Right ventricle myocardium superior (tissue), 1 donor: Measurements from ENCODE around the gene ECE1. TPM values are rescaled to one million over a fixed set of nuclear protein-coding genes. Genes with fewer than 3 reads are reported as not detected.
"Not testable (repeated sequence)": the region's sequence is repeated elsewhere in the genome, so short reads cannot be mapped to it uniquely, and the experiment has no call there.

Experiments
- ATAC-seq: fragments of 200-7000 bp; cut with Tn5 transposase; one replicate; pipeline ENCODE4 v1.9.1; 2020; ENCODE audit warnings: mild to moderate bottlenecking; ENCODE audit not compliant: poor library complexity
- DNase-seq: peaks from one replicate; pipeline ENCODE4 v3.0.0-alpha.2; 2020
- intact Hi-C: fragments of 100-400 bp; cut with DNase I; formaldehyde crosslinking; loops from one replicate; pipeline ENCODE4 v1.11.2; 2022
- total RNA-seq: library from RNA; stranded (reverse); fragmentation: NEBNext Ultra II Directional; extraction: Animal tissue kit (Norgen Biotek cat#: 25700); gene quantifications from one replicate; pipeline ENCODE4 v1.2.1, GENCODE V29; 2021
- donor health status: DM: no; HTN: yes; CAD: no; lungs with severe emphysema.

The ECE1 gene
- total RNA-seq, 1 donor from 2014 or later, result 45.3 TPM

- DNase-seq (peak; percentile 69), ATAC-seq (peak; percentile 44)
- intact Hi-C loops, result no loop called here
Measured at GRCh38 chr1:21297975-21298374, 7.7 kb upstream of the ECE1 start.

GRCh38 chr1:21296509-21297354 is 6.5 kb upstream of the ECE1 start:
- ATAC-seq (no peak), DNase-seq (no peak)
- intact Hi-C loops, result no loop called here

- DNase-seq, result no peak
- ATAC-seq, result no peak
- intact Hi-C loops, result no loop called here
Measured at GRCh38 chr1:21295545-21295944, 5.3 kb upstream of the ECE1 start.

- DNase-seq, result no peak
- no peak for ATAC-seq
- intact Hi-C loops, result no loop called here
Measured at GRCh38 chr1:21295002-21295401, 4.7 kb upstream of the ECE1 start.

GRCh38 chr1:21294266-21294989 is 4.2 kb upstream of the ECE1 start:
- ATAC-seq (peak; percentile 34), DNase-seq (peak; percentile 61)
- intact Hi-C loops, result no loop called here

- intact Hi-C loops, result no loop called here
- DNase-seq (no peak), ATAC-seq (no peak)
Measured at GRCh38 chr1:21293537-21294265, 3.4 kb upstream of the ECE1 start.

GRCh38 chr1:21292984-21293536 is 2.8 kb upstream of the ECE1 start:
- DNase-seq, result no peak
- intact Hi-C loops, result no loop called here
- no peak for ATAC-seq

GRCh38 chr1:21292503-21292983 is 2.3 kb upstream of the ECE1 start:
- DNase-seq (no peak), ATAC-seq (no peak)
- intact Hi-C loops, result no loop called here

- no peak for DNase-seq
- no peak for ATAC-seq
- intact Hi-C loops, result no loop called here
Measured at GRCh38 chr1:21291964-21292363, 1.7 kb upstream of the ECE1 start.

GRCh38 chr1:21291184-21291583 is 921 bp upstream of the ECE1 start:
- no peak for DNase-seq
- intact Hi-C loops, result no loop called here
- no peak for ATAC-seq

- DNase-seq, result no peak
- no peak for ATAC-seq
- intact Hi-C loops, result no loop called here
Measured at GRCh38 chr1:21290546-21290944, 282 bp upstream of the ECE1 start.

GRCh38 chr1:21289127-21289526 is 1.1 kb downstream of the ECE1 start:
- no peak for ATAC-seq
- intact Hi-C loops, result no loop called here
- DNase-seq, result no peak

- no peak for ATAC-seq
- intact Hi-C loops, result no loop called here
- DNase-seq, result no peak
Measured at GRCh38 chr1:21287905-21288514, 2.3 kb downstream of the ECE1 start.

- DNase-seq, ATAC-seq, intact Hi-C loops: not testable (repeated sequence)
Measured at GRCh38 chr1:21285386-21285785, 4.9 kb downstream of the ECE1 start.

GRCh38 chr1:21285055-21285372 is 5.2 kb downstream of the ECE1 start:
- DNase-seq (no peak), ATAC-seq (no peak)
- intact Hi-C loops, result no loop called here

GRCh38 chr1:21284206-21285054 is 5.8 kb downstream of the ECE1 start:
- ATAC-seq, result no peak
- intact Hi-C loops, result no loop called here
- no peak for DNase-seq

- ATAC-seq, result no peak
- intact Hi-C loops, result no loop called here
- DNase-seq, result no peak
Measured at GRCh38 chr1:21283524-21283923, 6.7 kb downstream of the ECE1 start.

- intact Hi-C loops, ATAC-seq, DNase-seq: not testable (repeated sequence)
Measured at GRCh38 chr1:21282020-21282419, 8.2 kb downstream of the ECE1 start.
